Sigmoid colon (tissue), 7 donors: Measurements from ENCODE around the gene MAP1LC3A. TPM values are rescaled to one million over a fixed set of nuclear protein-coding genes. Genes with fewer than 3 reads are reported as not detected.

Source experiments
- DNase-seq: peaks from one replicate; pipeline ENCODE4 v3.0.0-alpha.2; 2019
- H3K27ac ChIP-seq, 4 donors: fragments of 200-600 bp; sonication (generic); one replicate each; pipeline ENCODE4 v1.5.1; 2016 to 2019; ENCODE audit warnings: mild to moderate bottlenecking in 1 of 4
- H3K27me3 ChIP-seq, 3 donors: fragments of 200-600 bp; sonication (generic); one replicate each; pipeline ENCODE4 v1.5.1; 2019; ENCODE audit warnings: mild to moderate bottlenecking in 1 of 3
- H3K36me3 ChIP-seq, 4 donors: fragments of 200-600 bp; sonication (generic); one replicate each; pipeline ENCODE4 v1.5.1; 2016 to 2019
- H3K4me1 ChIP-seq, 4 donors: fragments of 200-600 bp; sonication (generic); one replicate each; pipeline ENCODE4 v1.5.1; 2017 to 2019
- H3K4me3 ChIP-seq, 4 donors: fragments of 200-600 bp; sonication (generic); one replicate each; pipeline ENCODE4 v1.5.1; 2017 to 2019; ENCODE audit warnings: mild to moderate bottlenecking in 2 of 4, moderate library complexity in 1 of 4
- H3K9me3 ChIP-seq, 4 donors: fragments of 200-600 bp in 3 of 4; sonication (generic) in 3 of 4; one replicate each; pipeline versions ENCODE4 v1.5.1 to v1.6.1; 2013 to 2019
- EP300 ChIP-seq, 4 donors: sonication (generic); formaldehyde crosslinking; IDR thresholded peaks; one replicate each; pipeline ENCODE4 v1.6.1; 2017; ENCODE audit warnings: antibody characterized with exemption in 4 of 4
- POLR2A ChIP-seq, 2 donors: fragments of 450-650 bp; IDR thresholded peaks; one replicate each; pipeline ENCODE4 v1.6.1; 2016; ENCODE audit warnings: antibody characterized with exemption in 2 of 2, mild to moderate bottlenecking in 2 of 2, moderate library complexity in 2 of 2
- POLR2AphosphoS5 ChIP-seq, 4 donors: sonication (generic); formaldehyde crosslinking; IDR thresholded peaks; one replicate each; pipeline ENCODE4 v1.6.1; 2017; ENCODE audit warnings: antibody characterized with exemption in 4 of 4
- WGBS, 2 donors: extraction: QIAGEN DNeasy Blood & Tissue Kit; methylation state at CpG; one replicate each; pipeline ENCODE4 v1.1.7; 2013; 5-methylcytosine and 5-hydroxymethylcytosine counted together
- intact Hi-C: fragments of 100-400 bp; cut with DNase I; formaldehyde crosslinking; loops from one replicate; pipeline ENCODE4 v1.15.1; 2023
- polyA plus RNA-seq, 3 donors: library from polyadenylated mRNA; stranded (reverse); fragments of 200-250 nt; gene quantifications; one replicate each; pipeline ENCODE4 v1.2.3, GENCODE V29; 2013
- small RNA-seq, 3 donors: library from RNA; depleted of rRNA; stranded (forward); fragments of <200 nt; gene quantifications; one replicate each; pipeline ENCODE3, GENCODE V24; 2016
- total RNA-seq, 4 donors: library from RNA; depleted of rRNA; stranded (reverse); fragments of >200 nt; gene quantifications; one replicate each; pipeline ENCODE4 v1.1.0, GENCODE V29; 2016
- TF ChIP-seq, protein P1 (sequence below), 4 experiments: fragments of 450-650 bp in 3 of 4; fragments of 200-600 bp in 1 of 4; IDR thresholded peaks; one replicate each; pipeline ENCODE4 v1.5.1; 2016 to 2019; ENCODE audit warnings: antibody characterized with exemption in 4 of 4, mild to moderate bottlenecking in 3 of 4, moderate library complexity in 2 of 4
- donor health status: healthy with polysubstance abuse.
- donor health status: Bipolar disorder and iron deficiency.
- donor health status: healthy.

The MAP1LC3A gene
- total and polyA plus RNA-seq, 7 donors: 45.5 to 88.1 (median 51.0) TPM

DNA sequence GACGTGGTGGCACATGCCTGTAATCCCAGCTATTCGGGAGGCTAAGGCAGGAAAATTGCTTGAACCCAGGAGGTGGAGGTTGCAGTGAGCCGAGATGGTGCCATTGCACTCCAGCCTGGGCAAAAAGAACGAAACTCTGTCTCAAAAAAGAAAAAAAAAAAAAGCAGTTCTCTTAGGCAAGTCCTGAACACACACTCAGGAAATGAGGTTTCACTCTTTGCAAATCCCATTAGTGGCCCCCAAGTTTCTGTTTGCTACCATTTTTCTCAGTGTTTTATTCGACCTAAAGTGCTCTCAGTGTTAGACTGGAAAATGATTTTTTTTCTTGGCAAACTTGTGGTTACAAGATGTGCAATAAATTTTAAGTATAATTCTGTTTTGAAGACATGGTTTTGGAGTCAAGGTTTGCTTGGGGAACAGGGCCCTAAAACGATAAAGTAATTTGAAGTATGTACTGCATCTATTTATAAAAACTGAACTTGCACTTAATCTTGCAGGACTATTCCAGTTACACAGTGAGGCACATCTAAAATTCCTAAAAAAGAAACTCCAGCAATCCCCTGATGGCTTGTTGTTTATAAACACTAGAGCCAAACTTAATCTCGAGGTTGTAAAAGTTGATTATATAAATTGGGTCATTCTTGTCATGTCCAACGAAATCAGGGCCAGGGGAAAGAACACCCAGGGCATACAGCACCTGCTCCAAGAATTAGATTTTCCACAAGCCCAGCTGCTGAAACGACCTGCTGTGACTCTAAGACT lies 42.6 kb downstream of the MAP1LC3A start:
- Histone ChIP-seq H3K27ac (peak overlapping the region; percentile 57 to 75 (median 63)), H3K27me3 (no peaks in the 10 kb centered on the region), H3K36me3 (no peaks in the 10 kb centered on the region), H3K9me3 (no peaks in the 10 kb centered on the region), H3K4me1 (peaks cover 0 to 25% (median 19%) of the 10 kb centered on the region in 4 donors), H3K4me3 (no peak overlapping the region)
- 23 to 47% methylated on average over 9 of the region's 9 CpGs for WGBS, 2 donors
- no peak for DNase-seq
- intact Hi-C loops: no loop called here
- TF ChIP-seq POLR2AphosphoS5 (IDR thresholded peaks at IDR 0.05) (peak in 2 of 4 donors; percentile 33 to 49), EP300 (IDR thresholded peaks at IDR 0.05) (no peak)

DNA sequence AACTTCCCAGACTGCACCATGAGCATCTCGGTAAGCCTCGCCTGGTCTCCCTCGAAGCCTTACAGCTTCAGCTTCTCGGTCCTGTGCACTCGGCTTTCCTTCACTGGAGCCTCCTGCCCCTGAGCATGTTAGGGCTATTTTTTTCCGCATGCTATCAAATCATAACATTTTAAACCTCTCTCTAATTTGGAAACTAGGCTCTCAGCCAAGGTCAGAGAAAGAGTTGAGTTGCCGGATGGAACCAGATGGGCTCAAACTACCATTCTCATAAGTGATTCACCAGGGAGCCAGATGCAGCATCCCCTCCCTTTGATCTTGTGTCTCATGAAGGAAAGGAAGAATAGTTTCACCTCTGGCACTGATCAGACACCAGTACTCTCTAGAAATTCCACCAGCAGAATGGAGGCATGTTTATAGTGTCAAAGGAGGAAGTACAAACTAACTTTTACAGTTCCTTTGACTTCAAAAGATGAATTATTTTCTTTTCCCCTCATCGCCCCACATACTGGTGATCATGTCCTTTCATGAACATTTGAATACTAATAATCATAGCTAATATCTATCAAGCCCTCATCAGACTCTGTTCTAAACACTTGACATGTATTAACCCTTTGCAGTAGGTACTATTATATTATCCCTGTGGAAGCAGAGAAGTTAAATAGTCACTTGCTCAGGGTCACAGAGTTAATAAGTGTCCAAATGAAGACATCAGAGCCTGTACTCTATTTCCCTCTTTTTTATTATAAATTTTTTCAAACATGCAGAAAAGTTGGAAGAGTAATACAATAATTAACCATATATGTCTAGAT lies 46.7 kb downstream of the MAP1LC3A start:
- no peaks in the 10 kb centered on the region for H3K9me3 ChIP-seq
- no peak for DNase-seq

DNA sequence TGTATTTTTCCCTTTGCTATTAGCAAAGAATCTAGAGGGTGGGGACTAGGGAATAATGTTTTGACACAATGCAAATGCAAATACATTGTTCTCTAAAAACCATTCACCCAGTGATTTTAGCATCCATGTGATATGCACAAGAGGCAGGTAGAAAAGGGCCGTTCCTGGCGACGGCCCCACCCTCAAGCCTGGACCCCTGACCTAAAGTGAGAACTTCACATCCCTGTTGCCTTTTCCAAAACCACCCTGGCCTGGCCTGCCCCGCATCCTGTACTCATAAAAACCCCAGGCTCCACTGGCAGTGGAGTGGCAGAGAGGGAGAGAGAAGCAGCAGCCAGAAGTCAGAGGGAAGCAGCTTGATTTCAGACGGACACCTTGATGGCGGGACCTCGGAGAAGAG lies 48.5 kb downstream of the MAP1LC3A start:
- Histone ChIP-seq H3K36me3 (no peaks in the 10 kb centered on the region), H3K27me3 (no peaks in the 10 kb centered on the region), H3K9me3 (no peaks in the 10 kb centered on the region), H3K4me1 (peaks cover 0 to 11% (median 4%) of the 10 kb centered on the region in 4 donors), H3K27ac (no peak overlapping the region), H3K4me3 (no peak overlapping the region)
- no peak for DNase-seq
- WGBS, 2 donors: 94 to 97% methylated on average over 7 of the region's 7 CpGs
- intact Hi-C loops: no loop called here
- TF ChIP-seq POLR2AphosphoS5 (IDR thresholded peaks at IDR 0.05) (no peak), POLR2A (IDR thresholded peaks at IDR 0.05) (no peak), EP300 (IDR thresholded peaks at IDR 0.05) (no peak)
- TF ChIP-seq, protein P1, sequence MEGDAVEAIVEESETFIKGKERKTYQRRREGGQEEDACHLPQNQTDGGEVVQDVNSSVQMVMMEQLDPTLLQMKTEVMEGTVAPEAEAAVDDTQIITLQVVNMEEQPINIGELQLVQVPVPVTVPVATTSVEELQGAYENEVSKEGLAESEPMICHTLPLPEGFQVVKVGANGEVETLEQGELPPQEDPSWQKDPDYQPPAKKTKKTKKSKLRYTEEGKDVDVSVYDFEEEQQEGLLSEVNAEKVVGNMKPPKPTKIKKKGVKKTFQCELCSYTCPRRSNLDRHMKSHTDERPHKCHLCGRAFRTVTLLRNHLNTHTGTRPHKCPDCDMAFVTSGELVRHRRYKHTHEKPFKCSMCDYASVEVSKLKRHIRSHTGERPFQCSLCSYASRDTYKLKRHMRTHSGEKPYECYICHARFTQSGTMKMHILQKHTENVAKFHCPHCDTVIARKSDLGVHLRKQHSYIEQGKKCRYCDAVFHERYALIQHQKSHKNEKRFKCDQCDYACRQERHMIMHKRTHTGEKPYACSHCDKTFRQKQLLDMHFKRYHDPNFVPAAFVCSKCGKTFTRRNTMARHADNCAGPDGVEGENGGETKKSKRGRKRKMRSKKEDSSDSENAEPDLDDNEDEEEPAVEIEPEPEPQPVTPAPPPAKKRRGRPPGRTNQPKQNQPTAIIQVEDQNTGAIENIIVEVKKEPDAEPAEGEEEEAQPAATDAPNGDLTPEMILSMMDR (IDR thresholded peaks at IDR 0.05): no peak

More for the DNA sequence above, 46.7 kb downstream of the MAP1LC3A start:
- Histone ChIP-seq H3K4me3 (no peak overlapping the region), H3K4me1 (peaks cover 0 to 25% (median 19%) of the 10 kb centered on the region in 4 donors), H3K27ac (peak overlapping the region in 2 of 4 donors; percentile 50 to 61), H3K27me3 (no peaks in the 10 kb centered on the region), H3K36me3 (no peaks in the 10 kb centered on the region)
- WGBS, 2 donors: 69% methylated on average over 8 of the region's 8 CpGs
- TF ChIP-seq POLR2A (IDR thresholded peaks at IDR 0.05) (no peak), EP300 (IDR thresholded peaks at IDR 0.05) (no peak), POLR2AphosphoS5 (IDR thresholded peaks at IDR 0.05) (no peak)
- TF ChIP-seq, protein P1 (IDR thresholded peaks at IDR 0.05): no peak
- intact Hi-C loops: no loop called here

Small RNAs within 50 kb of the gene (small RNA-seq; reads per million reads assigned to genes)
- 0 reads per million in 3 donors for gene RF00019

Other genes with a start within 250 kb of the MAP1LC3A start
- 10 to 100 TPM; 50.2 to 60.6 (median 55.2) TPM for gene ITCH, start 195.4 kb upstream of the MAP1LC3A start, total RNA-seq
- 10 to 100 TPM; 16.3 to 26.6 (median 21.0) TPM for gene ITCH, start 195.4 kb upstream of the MAP1LC3A start, polyA plus RNA-seq
- gene DYNLRB1, start 42.3 kb upstream of the MAP1LC3A start, total RNA-seq: 100 to 1,000 TPM; 148 to 181 (median 165) TPM
- gene DYNLRB1, start 42.3 kb upstream of the MAP1LC3A start, polyA plus RNA-seq: 100 to 1,000 TPM; 149 to 259 (median 237) TPM
- gene PIGU, start 118.4 kb downstream of the MAP1LC3A start, total RNA-seq: 10 to 100 TPM in 3 of 4 donors, 1 to 10 TPM in 1; 6.9 to 13.8 (median 11.9) TPM
- gene PIGU, start 118.4 kb downstream of the MAP1LC3A start, polyA plus RNA-seq: 10 to 100 TPM in 1 of 3 donors, 1 to 10 TPM in 2; 6.6 to 26.8 (median 8.6) TPM
- 10 to 100 TPM; 11.5 to 30.4 (median 28.4) TPM for gene TP53INP2, start 145.6 kb downstream of the MAP1LC3A start, total RNA-seq
- gene TP53INP2, start 145.6 kb downstream of the MAP1LC3A start, polyA plus RNA-seq: 100 to 1,000 TPM in 1 of 3 donors, 10 to 100 TPM in 2; 38.8 to 252 (median 43.8) TPM